CD4-positive, alpha-beta T cell treated with Interleukin-2 at 100 ng/mL for 4 hours (primary cell): ENCODE measurements around the gene PCDH7.

Experiments used
- DNase-seq: peaks from one replicate; pipeline ENCODE4 v3.0.0-alpha.2; 2020; ENCODE audit warnings: low spot score

The PCDH7 gene

DNA sequence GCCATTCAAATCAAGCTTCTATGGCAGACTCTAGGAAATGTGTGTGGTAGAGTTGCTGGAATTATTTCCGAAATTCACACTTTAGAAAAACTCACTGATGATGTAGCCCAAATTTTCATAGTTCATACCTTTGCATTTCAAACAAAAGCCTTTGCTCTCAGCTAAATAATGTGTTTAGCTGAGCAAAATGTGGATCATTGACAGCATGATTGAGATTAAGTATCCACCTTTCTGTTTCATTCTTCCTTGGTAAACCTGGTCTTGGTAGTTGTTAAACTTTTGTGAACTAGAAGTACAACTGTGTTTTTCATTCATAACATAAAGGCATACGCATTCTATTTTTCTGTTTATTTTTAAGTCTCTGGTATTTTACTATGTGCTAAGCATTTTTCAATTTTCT, 7.2 kb downstream of the PCDH7 start:
- DNase-seq, result no peak

- DNase-seq, result no peak
These were observed 8.1 kb downstream of the PCDH7 start for GRCh38 chr4:30728311-30728710.

GRCh38 chr4:30743897-30744296, 23.7 kb downstream of the PCDH7 start:
- no peak for DNase-seq

DNA sequence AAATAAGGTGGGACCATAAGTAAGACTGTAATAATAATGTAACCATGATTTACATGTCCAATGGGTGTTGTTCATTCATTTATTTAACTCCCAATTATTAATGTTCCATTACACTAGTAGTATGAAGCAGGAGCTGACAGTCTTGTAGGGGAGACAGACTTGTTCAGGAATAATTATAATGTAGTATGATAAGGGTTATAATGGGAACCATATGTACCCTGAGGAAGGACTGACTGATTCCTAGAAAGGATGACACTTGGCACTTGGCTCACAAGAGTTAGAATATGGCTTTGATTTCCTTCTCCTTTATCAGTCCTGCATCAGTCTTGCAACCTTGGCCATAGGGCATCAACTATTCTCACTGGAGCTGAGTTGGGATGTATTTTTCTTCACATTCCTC, 24.2 kb downstream of the PCDH7 start:
- no peak for DNase-seq

GRCh38 chr4:30744957-30745640, 24.9 kb downstream of the PCDH7 start:
- DNase-seq, result no peak

DNA sequence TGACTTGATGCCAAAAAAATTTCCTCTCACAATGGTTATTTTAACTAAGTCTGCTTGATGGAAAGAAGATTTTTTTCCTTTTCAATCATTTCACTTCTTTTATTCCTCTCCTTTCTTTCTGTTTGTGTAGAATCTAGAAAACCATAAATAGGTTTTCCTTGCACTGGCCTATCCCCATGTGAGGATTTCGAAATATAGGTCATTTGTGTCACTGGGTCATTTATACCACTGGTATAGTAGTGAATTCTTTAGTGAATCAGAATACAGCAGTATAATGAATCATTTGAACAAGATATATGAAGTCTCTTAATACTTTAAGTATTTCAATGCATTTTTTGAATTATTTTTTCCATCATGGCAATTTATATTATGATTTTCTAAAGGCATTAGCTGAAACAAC, 26.6 kb downstream of the PCDH7 start:
- no peak for DNase-seq

DNA sequence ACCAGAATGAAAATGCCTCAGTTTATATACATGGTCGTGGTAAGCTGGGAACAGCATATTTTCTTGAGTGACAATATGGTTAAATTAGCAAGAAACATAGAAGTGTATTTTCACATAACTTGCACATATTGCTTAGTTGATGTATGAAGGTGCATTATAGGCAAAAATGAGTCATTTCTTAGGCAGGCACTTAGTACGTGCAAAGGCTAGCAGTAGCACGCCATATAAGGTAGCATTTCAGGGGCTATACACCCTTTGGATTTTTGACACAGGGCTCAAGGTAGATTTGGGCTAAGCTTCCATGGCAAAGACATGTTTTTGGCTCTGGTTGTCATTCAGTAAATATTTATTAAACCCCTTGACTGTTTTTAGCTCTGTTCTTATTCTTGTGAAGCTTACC, 33.1 kb downstream of the PCDH7 start:
- no peak for DNase-seq

GRCh38 chr4:30754021-30754420, 33.9 kb downstream of the PCDH7 start:
- DNase-seq, result no peak

GRCh38 chr4:30755346-30755745, 35.2 kb downstream of the PCDH7 start:
- DNase-seq, result no peak

DNA sequence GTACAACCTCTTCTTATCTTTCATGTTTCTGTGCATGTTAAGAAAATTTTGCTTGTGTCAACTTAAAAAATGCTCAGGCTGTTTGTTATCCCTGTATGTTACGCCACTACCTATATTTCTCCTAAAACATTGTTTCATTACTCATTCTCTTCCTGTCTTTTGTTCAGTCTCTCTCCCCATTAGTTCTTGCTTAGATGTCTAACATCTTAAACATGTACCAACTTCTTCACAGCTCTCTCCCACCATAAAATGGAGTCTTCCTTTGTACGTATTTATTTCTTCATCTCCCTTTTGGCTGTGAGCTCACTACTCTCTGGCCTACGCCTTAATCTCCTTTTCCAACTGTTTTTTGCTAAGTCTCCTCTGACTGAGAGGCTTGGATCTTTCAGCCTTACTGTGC, 36.4 kb downstream of the PCDH7 start:
- no peak for DNase-seq

GRCh38 chr4:30757357-30757756, 37.2 kb downstream of the PCDH7 start:
- DNase-seq, result no peak

DNA sequence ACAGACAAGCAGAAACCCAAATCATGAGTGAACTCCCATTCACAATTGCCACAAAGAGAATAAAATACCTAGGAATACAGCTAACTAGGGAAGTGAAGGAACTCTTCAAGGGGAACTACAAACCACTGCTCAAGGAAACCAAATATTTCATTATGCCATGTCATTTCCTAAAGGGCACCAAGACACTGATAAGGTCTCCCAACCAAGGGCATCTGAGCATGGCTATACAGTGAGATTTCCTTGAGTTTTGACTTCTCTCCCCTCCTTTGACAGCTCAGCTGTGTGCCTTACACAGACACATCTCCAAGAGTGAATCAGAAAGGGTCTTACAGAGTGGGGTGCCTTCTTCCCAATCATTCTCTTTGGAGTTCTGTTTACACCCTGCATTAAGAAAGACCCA, 40.4 kb downstream of the PCDH7 start:
- no peak for DNase-seq

- no peak for DNase-seq
These were observed 43.2 kb downstream of the PCDH7 start for GRCh38 chr4:30763321-30763727.

GRCh38 chr4:30765022-30765421, 44.9 kb downstream of the PCDH7 start:
- DNase-seq, result no peak

GRCh38 chr4:30767147-30767845, 47.1 kb downstream of the PCDH7 start:
- DNase-seq, result no peak

GRCh38 chr4:30768277-30768676, 48.1 kb downstream of the PCDH7 start:
- DNase-seq, result no peak

- no peak for DNase-seq
These were observed 48.9 kb downstream of the PCDH7 start for GRCh38 chr4:30769093-30769492.

- DNase-seq, result no peak
These were observed 49.9 kb downstream of the PCDH7 start for GRCh38 chr4:30770049-30770549.

GRCh38 chr4:30770812-30771211, 50.6 kb downstream of the PCDH7 start:
- no peak for DNase-seq

DNA sequence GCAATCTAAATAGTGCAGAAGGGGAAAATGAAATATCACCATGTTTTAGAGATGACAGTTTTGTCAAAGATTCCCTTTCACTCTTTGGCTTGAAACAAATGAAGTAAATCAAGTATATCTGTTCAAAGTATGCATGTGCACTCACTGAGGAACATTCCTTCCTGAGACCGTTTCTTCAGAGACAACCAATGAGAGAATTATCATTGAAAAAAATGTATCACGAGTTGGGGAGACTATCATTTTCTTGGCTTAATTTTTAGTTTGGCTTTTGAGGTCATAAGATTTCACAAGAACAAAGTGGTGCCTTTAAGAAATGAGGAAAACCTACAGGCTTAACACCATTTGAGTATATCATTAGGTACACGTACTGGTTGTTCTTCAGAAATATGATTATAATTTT, 56.3 kb downstream of the PCDH7 start:
- no peak for DNase-seq

DNA sequence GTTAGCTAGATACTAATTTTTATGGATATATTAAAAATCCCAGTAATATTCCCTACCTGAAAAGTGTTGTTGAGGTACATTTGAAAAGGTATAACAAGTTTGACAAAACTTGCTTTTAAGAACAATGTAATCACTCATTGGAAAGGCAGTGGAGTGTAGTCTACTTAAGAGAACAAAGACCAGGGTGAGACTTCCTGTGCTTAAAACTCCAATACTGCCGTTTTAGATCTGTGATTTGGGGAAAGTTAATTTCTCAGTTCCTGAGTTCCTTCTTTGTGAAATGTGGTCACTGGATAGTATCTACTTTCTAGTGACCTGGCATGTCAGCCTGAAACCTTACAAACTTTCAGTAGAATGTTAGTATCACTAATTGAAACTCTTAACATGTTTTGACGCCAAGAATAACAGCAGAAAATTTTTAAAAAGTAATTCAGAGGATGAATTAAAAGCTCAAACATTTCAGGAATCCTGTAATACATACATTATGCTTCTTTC, 56.8 kb downstream of the PCDH7 start:
- no peak for DNase-seq
